Measurements from ENCODE around the gene ACAP2.

Gene ACAP2

GRCh38 chr3:195397524-195397923 is 45.3 kb downstream of the ACAP2 start:
- TF ChIP-seq, protein P1, sequence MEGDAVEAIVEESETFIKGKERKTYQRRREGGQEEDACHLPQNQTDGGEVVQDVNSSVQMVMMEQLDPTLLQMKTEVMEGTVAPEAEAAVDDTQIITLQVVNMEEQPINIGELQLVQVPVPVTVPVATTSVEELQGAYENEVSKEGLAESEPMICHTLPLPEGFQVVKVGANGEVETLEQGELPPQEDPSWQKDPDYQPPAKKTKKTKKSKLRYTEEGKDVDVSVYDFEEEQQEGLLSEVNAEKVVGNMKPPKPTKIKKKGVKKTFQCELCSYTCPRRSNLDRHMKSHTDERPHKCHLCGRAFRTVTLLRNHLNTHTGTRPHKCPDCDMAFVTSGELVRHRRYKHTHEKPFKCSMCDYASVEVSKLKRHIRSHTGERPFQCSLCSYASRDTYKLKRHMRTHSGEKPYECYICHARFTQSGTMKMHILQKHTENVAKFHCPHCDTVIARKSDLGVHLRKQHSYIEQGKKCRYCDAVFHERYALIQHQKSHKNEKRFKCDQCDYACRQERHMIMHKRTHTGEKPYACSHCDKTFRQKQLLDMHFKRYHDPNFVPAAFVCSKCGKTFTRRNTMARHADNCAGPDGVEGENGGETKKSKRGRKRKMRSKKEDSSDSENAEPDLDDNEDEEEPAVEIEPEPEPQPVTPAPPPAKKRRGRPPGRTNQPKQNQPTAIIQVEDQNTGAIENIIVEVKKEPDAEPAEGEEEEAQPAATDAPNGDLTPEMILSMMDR (IDR thresholded peaks at IDR 0.05): no peak
- Histone ChIP-seq H3K9me3 (no peaks in the 10 kb centered on the region), H3K27me3 (no peaks in the 10 kb centered on the region), H3K4me1 (ENCODE audit: control insufficient read depth in 1 of 2, insufficient read depth in 1 of 2, low read depth in 1 of 2, low read length in 1 of 2) (peaks cover 15 to 37% of the 10 kb centered on the region in 2 experiments), H3K27ac (peak overlapping the region; percentile 48), H3K4me3 (ENCODE audit: low read depth in 1 of 2, low read length in 1 of 2) (no peak overlapping the region), H3K36me3 (no peaks in the 10 kb centered on the region)

GRCh38 chr3:195395208-195395816 is 47.5 kb downstream of the ACAP2 start:
- no peaks in the 10 kb centered on the region for H3K9me3 ChIP-seq
- peaks cover 15 to 37% of the 10 kb centered on the region in 2 experiments for H3K4me1 ChIP-seq (ENCODE audit: control insufficient read depth in 1 of 2, insufficient read depth in 1 of 2, low read depth in 1 of 2, low read length in 1 of 2)
- TF ChIP-seq, protein P1 (IDR thresholded peaks at IDR 0.05): no peak
- H3K36me3 ChIP-seq: peaks cover 18% of the 10 kb centered on the region
- H3K4me3 ChIP-seq (ENCODE audit: low read depth in 1 of 2, low read length in 1 of 2): no peak overlapping the region
- H3K27ac ChIP-seq: peak overlapping the region; percentile 39
- no peaks in the 10 kb centered on the region for H3K27me3 ChIP-seq

- H3K36me3 ChIP-seq: peaks cover 24% of the 10 kb centered on the region
- H3K9me3 ChIP-seq: no peaks in the 10 kb centered on the region
- H3K27me3 ChIP-seq: no peaks in the 10 kb centered on the region
- no peak overlapping the region for H3K4me3 ChIP-seq (ENCODE audit: low read depth in 1 of 2, low read length in 1 of 2)
- TF ChIP-seq, protein P1 (IDR thresholded peaks at IDR 0.05): no peak
- no peak overlapping the region for H3K27ac ChIP-seq
- H3K4me1 ChIP-seq (ENCODE audit: control insufficient read depth in 1 of 2, insufficient read depth in 1 of 2, low read depth in 1 of 2, low read length in 1 of 2): peaks cover 15 to 37% of the 10 kb centered on the region in 2 experiments
Observed at GRCh38 chr3:195394700-195395099, 48.1 kb downstream of the ACAP2 start.

- H3K27ac ChIP-seq: peak overlapping the region; percentile 9
- H3K36me3 ChIP-seq: peaks cover 31% of the 10 kb centered on the region
- TF ChIP-seq, protein P1 (IDR thresholded peaks at IDR 0.05): no peak
Observed at GRCh38 chr3:195394024-195394423, 48.8 kb downstream of the ACAP2 start.

GRCh38 chr3:195388380-195388779 is 54.4 kb downstream of the ACAP2 start:
- no peak overlapping the region for H3K4me3 ChIP-seq (ENCODE audit: low read depth in 1 of 2, low read length in 1 of 2)
- H3K27ac ChIP-seq: no peak overlapping the region
- peaks cover 0 to under 1% of the 10 kb centered on the region in 2 experiments for H3K4me1 ChIP-seq (ENCODE audit: control insufficient read depth in 1 of 2, insufficient read depth in 1 of 2, low read depth in 1 of 2, low read length in 1 of 2)
- TF ChIP-seq, protein P1 (IDR thresholded peaks at IDR 0.05): no peak
- H3K9me3 ChIP-seq: no peaks in the 10 kb centered on the region
- H3K27me3 ChIP-seq: no peaks in the 10 kb centered on the region
- peaks cover 39% of the 10 kb centered on the region for H3K36me3 ChIP-seq

More at GRCh38 chr3:195394024-195394423, 48.8 kb downstream of the ACAP2 start:
- Histone ChIP-seq H3K4me1 (ENCODE audit: control insufficient read depth in 1 of 2, insufficient read depth in 1 of 2, low read depth in 1 of 2, low read length in 1 of 2) (peaks cover 15 to 37% of the 10 kb centered on the region in 2 experiments), H3K4me3 (ENCODE audit: low read depth in 1 of 2, low read length in 1 of 2) (no peak overlapping the region), H3K27me3 (no peaks in the 10 kb centered on the region), H3K9me3 (no peaks in the 10 kb centered on the region)
